ENCODE results near the gene CD27.
A peak's percentile ranks its signal among the peaks of the same experiment; 100 is the strongest.

The CD27 gene

GRCh38 chr12:6434205-6435140, 10.3 kb upstream of the CD27 start:
- DNase-seq, result no peak

- DNase-seq, result no peak
Measured at GRCh38 chr12:6435961-6436715, 8.6 kb upstream of the CD27 start.

DNA sequence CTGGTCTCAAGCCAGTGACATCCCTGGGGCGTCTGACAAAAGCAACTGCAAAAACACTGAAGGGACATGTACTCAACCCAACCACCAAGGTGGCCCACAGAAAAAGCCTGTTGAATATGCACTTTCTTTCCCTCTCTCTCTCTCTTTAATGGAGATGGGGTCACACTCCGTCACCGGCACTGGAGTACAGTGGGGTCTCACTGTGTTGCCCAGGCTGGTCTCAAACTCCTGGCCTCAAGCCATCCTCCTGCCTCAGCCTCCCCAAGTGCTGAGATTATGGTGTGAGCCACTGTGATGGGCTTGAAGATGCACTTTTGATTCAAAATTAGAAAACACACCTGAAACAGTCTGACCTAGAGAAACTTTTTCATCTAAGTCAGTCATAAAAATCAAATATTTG, 7.2 kb upstream of the CD27 start:
- no peak for DNase-seq

DNA sequence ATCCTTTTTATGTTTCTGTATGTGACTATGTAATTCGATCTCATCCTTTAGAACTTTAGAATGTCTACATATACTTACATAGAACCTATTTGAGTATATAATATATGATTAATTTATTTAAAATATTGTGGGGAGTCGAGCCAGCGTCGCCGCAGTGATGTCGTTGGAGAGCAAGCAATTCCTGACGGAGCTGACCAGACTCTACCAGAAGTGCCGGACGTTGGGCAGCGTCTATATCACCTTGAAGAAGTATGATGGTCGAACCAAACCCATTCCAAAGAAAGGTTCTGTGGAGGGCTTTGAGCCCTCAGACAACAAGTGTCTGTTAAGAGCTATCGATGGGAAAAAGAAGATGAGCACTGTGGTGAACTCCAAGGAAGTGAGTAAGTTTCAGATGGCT, 6.4 kb upstream of the CD27 start:
- no peak for DNase-seq

DNA sequence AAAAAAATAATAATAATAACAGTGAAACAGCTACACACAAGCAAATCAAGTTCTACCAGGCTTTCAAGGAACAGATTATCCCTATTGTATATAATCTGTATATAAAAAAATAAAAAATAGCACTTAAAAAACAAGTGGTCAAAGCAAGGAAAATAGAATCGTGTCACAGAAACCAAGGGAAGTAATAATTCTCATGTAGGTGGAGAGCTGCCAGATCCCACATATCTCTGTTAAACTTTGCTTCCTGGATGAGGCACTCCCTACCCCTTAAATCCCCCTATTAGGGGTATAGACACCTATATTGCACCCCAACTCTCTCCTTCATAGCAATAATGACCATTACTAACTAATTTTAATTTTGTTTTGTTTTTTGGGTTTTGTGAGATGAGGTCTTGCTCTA, 4.4 kb upstream of the CD27 start:
- no peak for DNase-seq

DNA sequence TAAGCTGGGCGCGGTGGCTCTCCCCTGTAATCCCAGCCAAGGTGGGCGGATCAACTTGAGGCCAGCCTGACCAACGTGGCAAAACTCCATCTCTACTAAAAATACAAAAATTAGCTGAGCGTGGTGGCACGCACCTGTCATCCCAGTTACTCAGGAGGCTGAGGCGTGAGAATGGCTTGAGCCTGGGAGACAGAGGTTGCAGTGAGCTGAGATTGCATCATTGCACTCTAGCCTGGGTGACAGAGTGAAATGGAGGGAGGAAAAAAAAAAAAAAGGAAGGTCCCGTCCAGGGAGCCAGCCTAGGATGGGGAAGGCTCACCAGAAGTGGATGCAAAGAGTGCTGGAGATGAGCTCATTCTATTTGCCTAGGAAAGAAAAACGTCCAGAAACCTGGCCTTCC, 1.9 kb upstream of the CD27 start:
- no peak for DNase-seq

DNA sequence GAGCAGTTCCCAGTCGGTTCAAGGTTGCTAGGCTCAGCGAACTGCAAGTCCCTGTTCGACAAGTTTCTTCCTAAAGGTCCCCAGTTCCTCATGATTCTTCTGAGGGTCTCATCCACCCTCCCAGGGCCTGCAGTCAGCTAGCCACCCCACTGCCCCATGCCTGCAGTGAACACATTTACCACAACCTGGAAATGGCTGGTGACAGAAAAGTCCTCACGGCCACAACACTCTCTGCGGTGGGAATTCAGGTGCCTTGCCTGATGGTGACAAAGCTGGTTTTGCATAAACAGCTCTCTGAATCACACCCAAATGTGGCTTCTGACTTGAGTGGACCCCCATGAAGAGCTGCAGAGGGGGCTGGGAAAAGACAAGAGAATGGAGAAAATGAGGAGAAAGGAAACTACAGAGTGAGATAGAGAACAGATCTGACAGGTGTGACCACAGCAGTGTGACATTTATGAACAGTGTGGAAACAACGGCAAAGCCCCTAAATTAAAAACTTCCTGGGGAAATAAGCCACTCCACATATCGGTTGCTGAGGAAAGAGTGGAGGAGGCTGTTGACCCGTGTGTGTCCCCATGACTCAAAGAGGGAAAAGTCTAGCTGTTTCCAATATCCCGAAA, 1.3 kb upstream of the CD27 start:
- no peak for DNase-seq

DNA sequence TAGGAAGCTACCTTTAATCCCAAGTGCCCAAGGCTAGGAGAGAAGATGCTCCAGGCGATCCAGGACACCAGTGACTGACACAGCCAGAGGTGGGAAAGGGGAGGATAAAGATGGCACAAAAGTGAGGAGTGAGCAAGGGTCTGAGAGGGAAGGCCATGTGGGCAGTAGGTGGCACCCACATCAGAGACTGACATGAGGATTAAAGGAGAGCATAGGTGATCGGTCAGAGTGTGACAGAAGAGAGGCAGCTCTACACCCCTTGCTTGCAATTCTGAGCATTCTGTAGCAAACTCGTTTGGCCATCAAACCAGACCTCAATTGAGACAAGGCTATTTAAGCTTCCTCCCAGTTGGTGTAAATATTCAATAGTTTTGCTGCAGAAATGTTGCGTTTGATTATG, 724 bp upstream of the CD27 start:
- no peak for DNase-seq

DNA sequence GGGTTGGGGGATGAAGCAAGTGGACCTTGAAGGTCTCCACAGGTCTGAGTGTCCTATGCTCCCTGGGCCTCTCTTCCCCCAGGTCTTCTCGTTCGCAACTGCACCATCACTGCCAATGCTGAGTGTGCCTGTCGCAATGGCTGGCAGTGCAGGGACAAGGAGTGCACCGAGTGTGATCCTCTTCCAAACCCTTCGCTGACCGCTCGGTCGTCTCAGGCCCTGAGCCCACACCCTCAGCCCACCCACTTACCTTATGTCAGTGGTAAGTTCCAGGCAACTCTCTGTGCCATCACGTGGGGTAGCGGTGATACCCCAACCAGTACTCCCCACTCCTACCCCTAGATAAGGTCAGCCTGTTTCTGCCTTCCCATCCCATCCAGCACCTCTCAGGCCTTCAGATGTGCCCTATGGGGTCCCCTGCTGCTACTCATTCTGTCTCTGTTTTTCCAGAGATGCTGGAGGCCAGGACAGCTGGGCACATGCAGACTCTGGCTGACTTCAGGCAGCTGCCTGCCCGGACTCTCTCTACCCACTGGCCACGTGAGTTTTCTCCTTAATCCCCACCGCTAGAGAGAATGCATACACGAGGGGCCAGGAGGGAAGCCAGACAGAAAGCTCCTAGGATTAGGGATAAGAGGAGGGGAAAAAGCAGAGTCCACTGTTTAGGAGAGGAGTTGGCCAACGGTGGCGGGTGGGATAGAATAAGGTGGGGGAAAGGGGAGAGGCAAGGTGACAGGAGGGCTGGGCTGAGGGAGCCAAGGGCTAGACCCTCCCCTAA, 5.5 kb downstream of the CD27 start:
- no peak for DNase-seq

DNA sequence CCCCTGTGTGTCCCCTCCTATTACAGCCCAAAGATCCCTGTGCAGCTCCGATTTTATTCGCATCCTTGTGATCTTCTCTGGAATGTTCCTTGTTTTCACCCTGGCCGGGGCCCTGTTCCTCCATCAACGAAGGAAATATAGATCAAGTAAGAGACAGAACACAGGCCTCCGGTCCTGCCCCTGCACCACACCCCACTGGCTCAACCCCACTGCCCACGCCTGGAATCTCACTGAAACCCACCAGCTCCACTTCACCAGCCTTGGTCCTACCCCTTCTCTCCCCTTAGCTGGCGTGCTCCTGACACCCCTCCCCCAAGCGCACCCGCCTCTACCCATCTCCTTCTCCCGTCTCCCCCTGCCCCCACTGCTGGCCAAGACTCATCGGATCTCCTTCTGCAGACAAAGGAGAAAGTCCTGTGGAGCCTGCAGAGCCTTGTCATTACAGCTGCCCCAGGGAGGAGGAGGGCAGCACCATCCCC, 6.2 kb downstream of the CD27 start:
- DNase-seq, result no peak

- peak; percentile 88 for DNase-seq
Measured at GRCh38 chr12:6451348-6452244, 6.8 kb downstream of the CD27 start, which contains the start of gene TAPBPL. TSS of gene TAPBPL (plus strand) at chr12:6452042. CDS start at chr12:6452249, 207 bp downstream.

DNA sequence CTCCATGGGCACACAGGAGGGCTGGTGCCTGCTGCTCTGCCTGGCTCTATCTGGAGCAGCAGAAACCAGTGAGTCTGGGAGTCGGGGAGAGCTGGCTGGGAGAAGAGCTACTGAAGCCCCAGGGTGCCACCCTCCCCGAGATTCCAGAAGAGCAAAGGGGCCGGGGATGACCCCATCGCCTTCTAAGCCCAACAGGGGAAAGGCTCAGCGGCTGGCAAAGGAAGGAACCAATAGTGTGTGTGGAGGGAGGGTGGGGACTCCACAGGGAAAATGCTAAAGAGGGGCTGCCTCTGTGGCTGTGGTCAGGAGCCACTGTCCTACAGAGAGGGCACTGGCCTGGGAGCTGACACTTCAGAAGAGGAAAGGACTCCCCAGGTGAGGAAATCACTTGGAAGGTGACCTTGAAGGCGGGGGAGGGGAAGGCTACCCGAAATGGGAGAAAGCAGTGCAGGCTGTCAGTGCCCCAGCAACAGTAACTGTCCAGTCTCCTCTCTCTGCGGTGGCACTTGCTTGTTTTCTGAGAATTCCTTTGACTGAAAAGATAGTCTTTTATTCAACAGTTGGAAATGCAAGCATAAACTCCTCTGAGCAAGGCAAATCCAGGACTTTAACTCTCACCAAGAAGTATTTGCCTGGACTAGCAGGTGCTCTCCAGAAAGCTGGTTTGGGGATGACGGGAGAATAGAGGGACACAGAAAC, 7.6 kb downstream of the CD27 start:
- DNase-seq, result no peak

DNA sequence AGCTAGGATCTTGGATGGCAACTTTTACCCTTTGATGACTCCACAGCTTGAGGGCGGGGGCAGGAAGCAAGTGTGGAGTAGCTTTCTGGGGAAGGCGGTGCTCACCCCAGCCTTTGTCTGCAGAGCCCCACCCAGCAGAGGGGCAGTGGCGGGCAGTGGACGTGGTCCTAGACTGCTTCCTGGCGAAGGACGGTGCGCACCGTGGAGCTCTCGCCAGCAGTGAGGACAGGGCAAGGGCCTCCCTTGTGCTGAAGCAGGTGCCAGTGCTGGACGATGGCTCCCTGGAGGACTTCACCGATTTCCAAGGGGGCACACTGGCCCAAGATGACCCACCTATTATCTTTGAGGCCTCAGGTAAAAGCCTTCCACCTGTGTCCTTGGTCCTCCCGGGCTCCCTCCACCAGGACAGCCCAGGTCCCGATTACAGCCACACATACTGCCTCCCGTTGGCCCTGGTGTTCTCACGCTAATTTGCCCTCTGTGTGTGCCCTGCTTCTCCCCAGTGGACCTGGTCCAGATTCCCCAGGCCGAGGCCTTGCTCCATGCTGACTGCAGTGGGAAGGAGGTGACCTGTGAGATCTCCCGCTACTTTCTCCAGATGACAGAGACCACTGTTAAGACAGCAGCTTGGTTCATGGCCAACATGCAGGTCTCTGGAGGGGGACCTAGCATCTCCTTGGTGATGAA, 8.3 kb downstream of the CD27 start:
- DNase-seq, result no peak

DNA sequence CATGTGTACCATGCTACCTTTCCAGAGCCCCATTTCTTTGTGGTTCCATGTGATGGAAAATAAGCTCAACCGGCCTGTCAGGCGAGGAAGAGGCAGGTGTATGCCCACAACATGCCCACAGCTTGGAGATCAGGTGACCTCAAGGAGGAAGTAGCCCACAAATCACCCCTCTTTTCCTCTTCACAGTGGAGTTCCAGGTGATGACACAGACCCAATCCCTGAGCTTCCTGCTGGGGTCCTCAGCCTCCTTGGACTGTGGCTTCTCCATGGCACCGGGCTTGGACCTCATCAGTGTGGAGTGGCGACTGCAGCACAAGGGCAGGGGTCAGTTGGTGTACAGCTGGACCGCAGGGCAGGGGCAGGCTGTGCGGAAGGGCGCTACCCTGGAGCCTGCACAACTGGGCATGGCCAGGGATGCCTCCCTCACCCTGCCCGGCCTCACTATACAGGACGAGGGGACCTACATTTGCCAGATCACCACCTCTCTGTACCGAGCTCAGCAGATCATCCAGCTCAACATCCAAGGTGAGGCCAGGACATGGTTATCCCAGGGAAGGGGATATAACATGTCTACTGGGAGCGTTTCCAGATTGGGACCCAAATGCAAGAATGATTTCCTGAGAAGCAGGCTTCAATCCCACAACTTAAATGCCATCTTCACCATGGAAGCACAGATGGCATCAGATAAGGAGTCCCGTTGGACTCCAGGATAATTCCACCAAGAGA, 12.6 kb downstream of the CD27 start:
- DNase-seq, result no peak

DNA sequence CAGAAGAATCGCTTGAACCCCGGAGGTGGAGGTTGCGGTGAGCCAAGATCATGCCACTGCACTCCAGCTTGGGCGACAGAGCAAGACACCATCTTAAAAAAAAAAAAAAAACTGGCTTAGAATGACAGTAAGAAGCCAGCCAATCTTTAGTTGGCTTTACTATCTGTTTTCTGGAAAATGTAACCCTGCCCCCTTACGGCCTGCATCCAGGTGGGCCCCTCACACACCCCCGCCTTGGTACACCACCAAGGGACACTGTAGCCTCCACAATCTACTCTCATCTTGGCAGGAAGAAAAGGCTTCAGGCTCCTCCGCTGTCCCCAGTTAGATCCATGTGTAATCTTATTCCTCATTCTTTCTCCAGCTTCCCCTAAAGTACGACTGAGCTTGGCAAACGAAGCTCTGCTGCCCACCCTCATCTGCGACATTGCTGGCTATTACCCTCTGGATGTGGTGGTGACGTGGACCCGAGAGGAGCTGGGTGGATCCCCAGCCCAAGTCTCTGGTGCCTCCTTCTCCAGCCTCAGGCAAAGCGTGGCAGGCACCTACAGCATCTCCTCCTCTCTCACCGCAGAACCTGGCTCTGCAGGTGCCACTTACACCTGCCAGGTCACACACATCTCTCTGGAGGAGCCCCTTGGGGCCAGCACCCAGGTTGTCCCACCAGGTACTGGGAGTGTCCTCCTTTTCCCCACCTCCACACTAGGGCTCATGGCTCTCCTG, 13.7 kb downstream of the CD27 start:
- no peak for DNase-seq

DNA sequence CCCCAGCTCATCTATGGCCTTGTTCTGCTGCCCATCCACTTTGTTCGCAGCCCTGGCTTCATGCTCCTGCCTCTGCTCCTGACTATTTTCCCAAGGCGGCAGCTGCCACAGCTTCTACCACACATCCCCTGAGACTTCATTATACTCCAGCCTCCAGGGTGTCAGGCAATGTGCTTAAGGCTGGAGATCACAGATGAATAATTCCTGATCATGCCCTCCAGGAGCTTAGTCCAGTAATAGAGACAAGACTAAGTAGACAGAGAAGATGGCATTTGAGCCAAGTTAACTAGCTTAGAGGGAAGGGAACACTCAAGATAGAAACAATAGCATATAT, 14.2 kb downstream of the CD27 start:
- DNase-seq, result no peak

- DNase-seq, result no peak
Measured at GRCh38 chr12:6460751-6461371, 16.1 kb downstream of the CD27 start.

GRCh38 chr12:6461401-6462233, 16.9 kb downstream of the CD27 start:
- DNase-seq, result no peak
